ENCODE measurements around the gene ABCD1. TPM values are rescaled to one million over a fixed set of nuclear protein-coding genes. Genes with fewer than 3 reads are reported as not detected.
A peak's percentile ranks its signal among the peaks of the same experiment; 100 is the strongest.
"Not testable (repeated sequence)": the region's sequence is repeated elsewhere in the genome, so short reads cannot be mapped to it uniquely, and the experiment has no call there.

ABCD1 gene
- total RNA-seq, 1 donor from 2014 or later = 16.5 TPM

DNA sequence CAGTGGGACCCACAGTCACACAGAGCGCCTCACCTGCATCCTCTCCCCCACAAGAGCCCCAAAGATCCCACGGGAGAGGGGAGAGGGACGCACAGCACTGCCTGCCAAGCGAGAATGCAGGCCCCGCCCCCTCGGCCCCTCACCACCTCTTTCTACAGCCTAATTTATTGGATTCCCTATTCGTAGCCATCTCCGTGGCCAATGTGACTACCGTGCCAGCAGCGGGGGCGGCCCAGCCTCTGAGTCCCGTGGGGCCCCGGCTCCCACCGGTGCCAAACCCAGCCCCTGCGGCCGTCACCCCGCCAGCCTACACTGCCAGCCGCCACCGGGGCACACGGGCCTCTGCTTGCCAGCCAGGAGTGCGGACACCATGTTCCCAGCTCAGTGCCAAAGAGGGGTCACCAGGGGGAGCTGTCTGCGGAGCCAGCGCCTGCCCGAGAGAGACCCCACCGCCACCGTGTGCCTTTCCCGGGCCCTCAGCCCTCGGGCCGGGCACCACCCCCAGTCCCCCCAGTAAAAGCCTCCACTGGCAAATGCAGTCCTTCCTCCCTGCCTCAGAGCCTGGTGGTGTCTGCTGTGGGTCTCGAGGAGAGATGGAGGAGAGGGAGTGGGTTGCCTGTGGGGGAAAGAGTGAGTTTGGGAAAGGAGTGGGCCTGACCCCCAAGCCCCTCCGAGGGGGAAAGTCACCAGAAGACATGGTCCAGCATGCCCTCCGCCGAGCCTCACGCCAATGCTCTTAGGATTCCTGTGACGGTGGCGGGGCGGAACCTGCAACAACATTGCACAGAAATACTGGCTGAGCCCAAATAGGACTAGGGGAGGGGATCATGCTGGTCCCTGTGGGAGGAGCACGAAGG, 19.8 kb downstream of the ABCD1 start:
- intact Hi-C loops (cut with micrococcal nuclease) = no loop called here
- DNase-seq (peak; percentile 39), ATAC-seq (no peak)

DNA sequence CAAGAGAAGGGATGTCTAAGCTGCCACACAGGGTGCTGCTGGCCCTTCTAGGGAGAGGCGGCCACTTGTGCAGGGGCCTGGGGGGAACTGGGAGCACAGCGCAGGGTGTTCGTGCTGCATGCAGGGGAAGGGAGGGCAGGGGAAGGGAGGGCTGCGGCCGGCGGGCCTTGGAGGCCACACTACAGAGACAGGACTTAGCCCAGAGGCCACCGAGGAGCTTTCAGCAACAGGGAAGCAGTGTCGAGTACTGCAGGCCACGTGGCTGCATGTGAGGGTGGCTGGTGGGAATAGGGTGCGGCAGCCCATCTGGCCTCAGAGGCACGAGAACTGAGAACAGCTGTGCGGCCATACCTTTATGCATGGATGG, 20.4 kb downstream of the ABCD1 start:
- ATAC-seq; intact Hi-C loops (cut with micrococcal nuclease); DNase-seq: not testable (repeated sequence)

DNA sequence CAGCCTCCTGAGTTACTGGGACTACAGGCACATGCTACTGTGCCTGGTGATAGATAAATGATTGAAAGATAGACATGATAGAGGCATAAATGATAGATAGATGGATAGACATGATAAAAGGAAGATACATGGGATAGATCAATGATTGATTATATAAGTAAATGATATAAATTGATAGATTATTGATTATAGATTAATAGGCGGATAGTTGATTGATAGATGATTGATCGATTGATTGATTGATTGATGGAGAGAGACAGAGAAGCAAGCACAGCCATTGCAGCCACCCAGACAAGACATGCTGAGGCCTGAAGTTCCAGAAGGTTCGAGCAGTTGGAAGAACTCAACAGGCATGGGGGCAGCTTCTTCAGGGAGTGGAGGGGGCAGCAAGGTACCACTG, 21.7 kb downstream of the ABCD1 start:
- intact Hi-C loops (cut with micrococcal nuclease) = no loop called here
- ATAC-seq (no peak), DNase-seq (no peak)

DNA sequence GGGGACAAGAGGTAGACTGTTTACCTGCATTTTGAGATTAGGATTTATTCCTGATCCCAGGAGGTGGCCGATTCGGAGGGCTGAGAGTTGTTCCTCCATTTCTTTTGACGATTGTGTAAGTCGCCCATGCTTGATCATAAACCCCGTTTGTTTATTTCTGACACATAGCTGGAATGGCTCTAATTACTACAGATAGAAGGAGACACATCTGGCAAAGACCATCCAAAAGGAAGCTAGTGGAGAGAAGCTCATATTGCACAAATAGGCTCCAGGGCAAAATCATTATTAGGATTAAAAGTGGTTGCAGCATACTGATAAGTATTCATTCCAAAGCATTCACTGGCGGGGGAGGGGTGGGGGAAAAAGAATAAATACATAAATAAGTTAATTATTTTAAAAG, 22.3 kb downstream of the ABCD1 start:
- ATAC-seq = not testable (repeated sequence)

DNA sequence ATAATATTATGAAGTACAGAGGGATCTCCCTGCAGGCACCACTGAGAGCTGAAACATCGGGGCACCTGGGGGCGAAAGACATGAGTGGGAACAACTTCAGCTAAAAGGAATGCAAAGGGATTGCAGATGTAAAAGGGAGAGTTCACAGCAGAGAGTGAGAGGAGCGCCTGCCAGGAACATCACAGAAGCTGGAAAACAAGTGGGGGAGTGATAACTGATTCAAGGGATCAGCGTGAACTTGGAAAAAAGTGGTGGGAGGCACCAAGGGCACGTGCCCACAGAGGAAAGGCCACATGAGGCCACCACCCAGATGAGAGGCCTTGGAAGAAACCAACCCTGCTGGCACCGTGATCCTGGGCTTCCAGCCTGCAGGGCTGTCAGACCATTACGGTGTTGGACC, 24.4 kb downstream of the ABCD1 start:
- intact Hi-C loops (cut with micrococcal nuclease); ATAC-seq; DNase-seq: not testable (repeated sequence)

More for the DNA sequence above, 22.3 kb downstream of the ABCD1 start:
- intact Hi-C loops (cut with micrococcal nuclease); DNase-seq: not testable (repeated sequence)

DNA sequence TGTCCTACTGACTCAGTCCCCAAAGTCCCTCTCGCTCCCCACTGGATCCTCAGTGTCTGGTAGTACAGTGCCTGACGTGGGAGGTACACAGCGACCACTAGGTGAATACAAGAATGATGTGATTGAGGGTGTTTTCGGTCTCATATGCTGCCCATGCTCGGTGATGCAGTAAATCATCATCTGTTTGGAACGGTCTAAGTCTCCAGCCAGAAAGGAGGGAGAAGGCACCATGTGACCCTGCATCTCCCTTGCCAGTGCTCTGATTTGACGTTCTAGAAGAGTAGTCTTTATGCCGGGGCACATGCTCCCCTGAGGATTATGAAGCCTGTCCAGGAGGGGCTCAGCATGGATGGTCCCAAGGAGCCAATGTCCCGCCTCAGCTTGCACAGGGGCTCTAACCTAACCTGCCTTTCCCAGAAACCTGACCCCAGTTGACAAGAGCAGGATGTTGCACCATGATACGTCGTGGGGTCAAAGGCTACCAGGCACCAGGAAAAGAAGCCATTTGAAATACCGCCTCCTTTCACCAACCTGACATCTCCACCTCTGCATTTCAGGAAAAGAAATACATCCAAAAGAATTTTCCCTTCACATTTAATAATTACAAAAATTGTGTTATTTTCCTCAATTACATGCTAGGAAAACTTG, 25.6 kb downstream of the ABCD1 start:
- no peak for DNase-seq
- intact Hi-C loops (cut with micrococcal nuclease) = no loop called here
- no peak for ATAC-seq

DNA sequence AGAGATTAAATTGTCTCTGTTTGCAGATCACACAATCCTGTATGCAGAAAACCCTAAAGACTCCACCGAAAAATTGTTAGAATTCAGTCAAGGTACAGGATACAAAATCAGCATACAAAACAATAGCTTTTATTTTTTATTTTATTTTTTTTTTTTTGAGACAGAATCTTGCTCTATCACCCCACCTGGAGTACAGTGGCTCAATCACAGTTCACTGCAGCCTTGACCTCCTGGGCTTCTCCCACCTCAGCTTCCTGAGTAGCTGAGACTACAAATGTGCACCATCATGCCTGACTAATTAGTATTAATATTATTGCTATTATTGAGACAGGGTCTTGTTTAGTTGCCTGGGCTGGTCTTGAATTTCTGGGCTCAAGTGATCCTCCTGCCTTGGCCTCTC, 30.5 kb downstream of the ABCD1 start:
- ATAC-seq (no peak), DNase-seq (no peak)
- intact Hi-C loops (cut with micrococcal nuclease) = no loop called here

DNA sequence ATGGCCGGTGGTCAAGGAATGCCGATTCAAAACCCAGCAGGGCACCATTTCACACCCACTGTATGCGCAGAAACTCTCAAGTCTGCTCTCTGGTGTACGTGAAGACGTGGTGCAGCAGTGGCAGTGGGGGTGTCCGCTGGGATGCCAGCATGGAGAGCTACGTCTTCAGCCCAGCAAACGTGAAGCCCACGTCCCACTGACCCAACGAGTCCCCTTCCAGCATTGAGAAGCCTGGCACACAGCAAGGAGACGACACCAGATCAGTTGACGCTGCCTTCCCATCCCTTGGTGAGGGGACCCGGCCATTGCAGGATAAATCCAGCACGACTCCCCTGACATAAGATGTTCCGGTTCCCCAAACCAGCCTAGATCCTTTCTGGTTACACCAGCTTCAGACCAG, 37.2 kb downstream of the ABCD1 start:
- intact Hi-C loops (cut with micrococcal nuclease) = loop anchor here (10.0 kb wide), 1 partner anchor 193 kb away; no protein-coding TSS in a partner anchor
- no peak for ATAC-seq
- DNase-seq = no peak

DNA sequence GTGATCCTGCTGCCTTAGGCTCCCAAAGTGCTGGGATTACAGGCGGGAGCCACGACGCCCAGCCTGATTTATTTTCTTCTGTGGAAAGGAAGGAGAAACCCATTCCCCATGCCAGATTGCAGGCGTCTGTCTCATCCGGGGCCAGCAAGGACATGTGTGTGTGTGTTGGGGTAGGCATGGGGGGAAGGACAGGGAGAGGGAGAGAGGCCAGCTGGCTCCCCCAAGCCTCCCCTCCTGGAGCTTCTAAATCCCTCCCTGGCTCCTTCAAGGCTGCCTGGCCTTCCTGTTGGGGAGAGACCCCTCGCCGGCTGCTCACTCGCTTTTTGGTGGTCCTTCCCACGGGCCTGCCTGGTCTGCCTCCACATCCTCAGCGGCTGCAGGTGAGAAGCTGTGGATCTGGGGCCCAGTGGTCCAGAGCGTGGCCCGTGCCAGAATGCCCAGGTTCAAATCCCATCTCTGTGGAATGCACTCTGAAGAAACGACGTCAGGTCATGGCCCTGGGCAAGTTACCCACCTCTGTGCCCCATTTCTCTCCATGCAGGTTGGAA, 38.0 kb downstream of the ABCD1 start:
- no peak for DNase-seq
- no peak for ATAC-seq
- intact Hi-C loops (cut with micrococcal nuclease) = loop anchor here (10.0 kb wide), 1 partner anchor 192 kb away; no protein-coding TSS in a partner anchor

DNA sequence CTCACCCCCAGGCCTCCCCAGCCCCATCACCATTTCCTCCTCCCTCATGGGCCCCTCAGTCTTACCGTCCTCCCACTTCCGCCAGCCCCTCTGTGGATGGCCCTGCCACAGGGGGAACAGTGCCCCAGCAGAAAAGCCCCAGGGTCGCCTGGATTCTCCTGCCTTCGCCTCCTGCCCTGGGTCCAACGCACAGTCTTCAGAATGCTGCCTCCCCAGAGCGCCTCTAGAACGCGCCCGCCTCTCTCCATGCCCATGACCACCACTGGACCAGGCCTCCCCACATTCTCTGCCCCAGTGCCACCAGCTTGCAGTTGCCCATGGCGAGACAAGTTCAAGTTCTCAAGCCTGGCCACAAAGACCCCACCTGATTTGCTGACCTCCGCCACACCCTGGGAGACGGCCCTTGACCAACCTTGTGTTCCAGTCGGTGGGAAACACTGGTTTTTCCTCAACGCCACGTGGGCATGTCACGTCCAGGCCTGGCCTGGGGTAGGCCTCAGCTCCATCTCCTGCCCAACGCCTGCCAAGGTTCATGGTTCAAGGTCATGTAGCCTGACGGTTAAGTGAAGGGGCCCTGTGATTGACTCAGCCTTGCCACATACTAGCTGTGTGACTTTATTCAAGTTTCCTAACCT, 38.8 kb downstream of the ABCD1 start:
- DNase-seq = no peak
- no peak for ATAC-seq
- intact Hi-C loops (cut with micrococcal nuclease) = loop anchor here (10.0 kb wide), 1 partner anchor 191 kb away; no protein-coding TSS in a partner anchor

DNA sequence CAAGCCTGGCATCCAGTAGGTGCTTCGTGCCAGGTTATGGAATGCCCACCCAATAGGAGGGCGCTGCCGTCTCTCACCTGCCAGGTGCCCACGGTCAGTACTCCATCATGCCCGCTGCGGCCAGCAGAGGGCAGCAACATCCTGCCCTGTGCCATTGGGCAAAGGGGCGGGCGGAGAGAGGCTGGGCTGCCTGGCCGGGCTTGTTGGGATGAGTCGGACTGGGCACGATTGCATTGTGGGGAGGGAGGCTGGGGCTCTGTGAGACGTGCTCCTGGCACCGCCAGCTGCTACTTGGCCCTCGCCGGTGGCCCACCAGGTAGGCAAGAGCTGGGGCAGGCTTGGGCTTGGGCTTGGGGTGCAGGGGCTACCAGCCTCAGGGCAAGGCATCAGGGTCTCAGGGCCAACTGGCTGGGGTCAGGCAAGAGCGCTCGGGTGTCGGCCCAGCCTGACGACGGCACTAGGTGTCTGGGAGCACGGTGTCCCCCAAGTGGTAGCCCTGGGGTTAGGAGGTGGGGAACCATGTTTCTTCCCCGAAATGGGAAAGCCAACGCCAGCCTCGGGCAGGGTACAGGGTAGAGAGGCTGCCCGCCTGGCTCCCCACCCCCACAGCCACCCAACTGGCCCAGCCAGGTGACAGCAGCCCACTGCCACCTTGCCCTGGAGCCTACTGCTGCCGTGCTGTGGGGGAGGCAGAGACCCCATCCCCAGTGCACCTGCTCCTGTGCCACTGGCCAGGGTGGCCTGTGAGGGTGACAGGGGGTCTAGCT, 39.5 kb downstream of the ABCD1 start, which contains the start of gene PLXNB3:
PLXNB3 (plus strand) TSS at position 261 of the 767 bp plus-strand sequence. CDS start 1,287 bp downstream, outside the sequence.
- ATAC-seq (peak; percentile 90), DNase-seq (peak; percentile 85)
- intact Hi-C loops (cut with micrococcal nuclease) = loop anchor here (10.0 kb wide), 1 partner anchor 191 kb away; no protein-coding TSS in a partner anchor

DNA sequence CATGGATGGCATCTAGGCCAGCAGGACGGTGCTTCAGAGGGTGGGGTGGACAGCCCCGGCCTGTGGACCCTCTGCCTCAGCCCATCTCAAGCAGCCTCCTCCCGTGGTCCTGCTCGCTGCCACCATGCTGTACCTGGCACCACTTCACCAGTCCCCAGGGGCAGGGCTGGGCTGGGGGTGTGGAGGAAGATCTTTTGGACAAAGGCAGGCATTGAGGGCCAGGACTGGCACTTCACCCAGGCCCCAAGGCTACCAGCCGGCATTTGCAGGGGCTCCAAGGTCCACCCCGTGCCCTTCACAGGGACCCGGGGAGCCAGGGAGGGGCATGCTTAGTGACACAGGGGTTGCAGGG, 40.1 kb downstream of the ABCD1 start:
- ATAC-seq (peak; percentile 8), DNase-seq (no peak)

DNA sequence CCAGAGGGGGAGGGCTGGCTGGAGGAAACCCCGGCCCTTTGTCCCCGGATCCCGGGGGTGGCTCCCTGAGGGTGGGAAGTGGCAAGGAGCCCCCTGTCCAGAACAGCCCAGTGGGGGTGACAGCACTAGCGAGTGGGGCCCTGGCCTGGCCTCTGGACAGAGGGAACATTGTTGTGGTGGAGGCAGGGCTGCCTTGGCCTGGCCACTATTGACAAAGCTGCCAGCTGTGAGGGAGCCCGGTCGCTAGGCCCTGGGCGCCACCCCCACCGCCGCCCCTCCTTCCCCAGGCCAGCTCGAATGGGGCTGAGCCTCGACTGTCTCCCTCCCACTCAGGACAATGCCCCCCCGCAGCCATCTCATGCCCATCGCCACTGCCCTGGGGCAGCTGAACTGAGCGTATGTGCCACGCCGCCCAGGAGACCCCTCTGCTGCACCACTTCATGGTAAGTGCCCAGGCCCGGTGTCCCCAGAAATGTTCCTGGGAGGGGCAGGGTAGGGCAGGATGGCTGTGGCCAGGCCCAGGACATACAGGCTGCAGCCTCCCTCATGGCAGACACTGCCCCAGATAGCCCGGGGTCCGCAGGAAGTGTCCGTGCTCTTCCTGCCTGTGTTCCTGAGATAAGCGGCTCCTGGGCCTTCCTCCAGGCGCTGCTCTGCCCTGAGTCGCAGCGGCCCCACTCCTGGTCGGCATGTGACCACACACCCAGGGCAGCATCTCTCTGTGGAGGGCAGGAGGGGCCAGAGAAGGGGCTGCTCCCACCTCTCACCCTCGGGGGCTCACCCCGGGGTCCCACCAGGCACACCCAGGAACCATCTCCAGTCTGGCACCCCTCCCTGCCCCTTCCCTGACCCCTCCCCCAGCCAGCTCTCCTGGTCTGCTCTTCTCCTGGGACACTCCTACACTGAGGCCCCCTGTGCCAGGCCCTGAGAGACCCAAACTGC, 40.8 kb downstream of the ABCD1 start:
- DNase-seq (no peak), ATAC-seq (peak; percentile 66)
- intact Hi-C loops (cut with micrococcal nuclease) = loop anchor here (10.0 kb wide), 1 partner anchor 189 kb away; no protein-coding TSS in a partner anchor

More for the DNA sequence above, 40.1 kb downstream of the ABCD1 start:
- intact Hi-C loops (cut with micrococcal nuclease) = loop anchor here (10.0 kb wide), 1 partner anchor 190 kb away; no protein-coding TSS in a partner anchor

DNA sequence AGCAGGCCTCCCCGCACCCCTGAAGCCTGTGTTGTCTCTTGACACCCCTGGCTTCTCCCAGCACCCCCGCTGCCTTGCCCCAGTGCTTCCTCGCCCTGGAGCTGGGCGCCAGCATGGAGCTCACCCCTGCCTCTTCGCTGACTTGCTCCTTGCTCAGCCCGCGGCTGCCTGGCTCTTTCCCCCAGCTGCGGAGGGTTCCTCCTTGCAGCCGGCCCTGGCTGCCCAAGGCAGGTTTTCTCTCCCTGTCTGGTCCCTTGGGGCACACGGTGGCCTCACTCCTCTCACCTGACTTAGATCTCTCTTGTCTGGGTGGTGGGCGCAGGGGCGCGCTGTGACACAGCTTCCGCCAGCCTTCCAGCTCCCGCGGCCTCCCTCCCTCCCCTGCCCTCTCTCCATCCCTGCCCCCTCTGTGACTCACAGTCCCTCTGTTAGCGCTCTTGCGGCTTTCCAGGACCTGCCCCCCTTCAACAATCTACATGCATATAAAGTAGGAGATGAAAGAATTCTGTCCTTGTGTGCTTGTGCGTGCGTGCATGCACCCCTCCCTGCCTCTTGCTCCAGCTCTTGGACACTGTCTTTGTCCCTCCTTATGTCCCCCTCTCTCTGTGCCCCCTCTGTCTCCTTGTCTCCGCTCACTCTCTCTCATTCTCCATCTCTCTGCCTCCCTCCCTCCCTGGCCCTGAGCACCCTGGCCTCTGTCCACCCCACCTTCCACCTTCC, 41.6 kb downstream of the ABCD1 start:
- intact Hi-C loops (cut with micrococcal nuclease) = loop anchor here (10.0 kb wide), 1 partner anchor 189 kb away; no protein-coding TSS in a partner anchor
- DNase-seq = no peak
- no peak for ATAC-seq

DNA sequence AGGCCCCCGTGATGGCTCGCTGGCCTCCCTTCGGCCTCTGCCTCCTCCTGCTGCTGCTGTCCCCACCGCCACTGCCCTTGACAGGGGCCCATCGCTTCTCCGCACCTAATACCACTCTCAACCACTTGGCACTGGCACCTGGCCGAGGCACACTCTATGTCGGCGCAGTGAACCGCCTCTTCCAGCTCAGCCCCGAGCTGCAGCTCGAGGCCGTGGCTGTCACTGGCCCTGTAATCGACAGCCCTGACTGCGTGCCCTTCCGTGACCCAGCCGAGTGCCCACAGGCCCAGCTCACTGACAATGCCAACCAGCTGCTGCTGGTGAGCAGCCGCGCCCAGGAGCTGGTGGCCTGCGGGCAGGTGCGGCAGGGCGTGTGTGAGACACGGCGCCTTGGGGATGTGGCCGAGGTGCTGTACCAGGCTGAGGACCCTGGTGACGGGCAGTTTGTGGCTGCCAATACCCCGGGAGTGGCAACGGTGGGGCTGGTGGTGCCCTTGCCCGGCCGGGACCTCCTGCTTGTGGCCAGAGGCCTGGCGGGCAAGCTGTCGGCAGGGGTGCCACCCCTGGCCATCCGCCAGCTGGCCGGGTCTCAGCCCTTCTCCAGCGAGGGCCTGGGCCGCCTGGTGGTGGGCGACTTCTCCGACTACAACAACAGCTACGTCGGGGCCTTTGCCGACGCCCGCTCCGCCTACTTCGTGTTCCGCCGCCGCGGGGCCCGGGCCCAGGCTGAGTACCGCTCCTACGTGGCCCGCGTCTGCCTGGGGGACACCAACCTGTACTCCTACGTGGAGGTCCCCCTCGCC, 42.4 kb downstream of the ABCD1 start:
- no peak for DNase-seq
- no peak for ATAC-seq
- intact Hi-C loops (cut with micrococcal nuclease) = loop anchor here (10.0 kb wide), 1 partner anchor 188 kb away; no protein-coding TSS in a partner anchor

DNA sequence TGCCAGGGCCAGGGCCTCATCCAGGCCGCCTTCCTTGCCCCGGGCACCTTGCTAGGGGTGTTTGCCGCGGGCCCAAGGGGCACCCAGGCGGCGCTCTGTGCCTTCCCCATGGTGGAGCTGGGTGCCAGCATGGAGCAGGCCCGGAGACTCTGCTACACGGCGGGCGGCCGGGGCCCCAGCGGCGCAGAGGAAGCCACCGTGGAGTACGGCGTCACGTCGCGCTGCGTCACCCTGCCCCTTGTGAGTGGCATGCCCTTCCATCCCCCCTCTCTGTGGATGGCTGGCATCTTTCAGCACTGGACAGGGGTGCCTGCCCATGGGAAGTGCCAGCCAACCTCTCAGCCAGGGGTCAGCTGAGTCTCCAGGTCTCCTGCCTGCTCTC, 43.0 kb downstream of the ABCD1 start:
- ATAC-seq (no peak), DNase-seq (no peak)
- intact Hi-C loops (cut with micrococcal nuclease) = loop anchor here (10.0 kb wide), 1 partner anchor 187 kb away; no protein-coding TSS in a partner anchor
